OCI-LY7 (cell line): Measurements from ENCODE around the gene ISOC2.

Experiments used
- EZH2phosphoT487 ChIP-seq: fragments of 200-600 bp; sonication (generic); IDR thresholded peaks from 2 replicates; pipeline ENCODE4 v1.6.1; 2018; ENCODE audit warnings: low read depth, borderline replicate concordance, mild to moderate bottlenecking, mixed run types, antibody characterized with exemption, low read length, moderate library complexity, mixed read lengths
- TF ChIP-seq, protein P1 (sequence below): fragments of 200-600 bp; sonication (generic); conservative IDR thresholded peaks from 2 replicates; pipeline ENCODE4 v1.5.1; 2014; ENCODE audit warnings: mild to moderate bottlenecking, antibody characterized with exemption, low read length, moderate library complexity, mixed read lengths

DNA sequence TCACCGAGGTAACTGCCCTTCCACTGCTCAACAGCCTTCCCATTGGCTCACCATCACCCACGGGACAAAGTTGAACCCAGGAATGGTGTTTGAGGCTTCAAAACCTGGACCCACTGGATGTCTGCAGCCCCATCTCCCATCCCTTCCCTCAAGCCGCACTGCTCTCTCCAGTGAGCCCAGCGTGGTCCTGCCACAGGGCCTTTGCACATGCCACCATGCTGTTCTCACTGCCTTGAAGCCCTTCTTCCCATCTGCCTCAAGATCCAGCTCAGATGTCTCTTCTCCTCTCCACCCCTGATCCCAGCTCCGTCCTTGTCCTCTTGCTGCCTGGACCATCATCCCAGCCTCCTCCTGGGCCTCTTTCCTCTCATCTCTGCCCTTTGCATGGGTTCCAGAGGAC, 22.4 kb downstream of the ISOC2 start:
- TF ChIP-seq, protein P1, sequence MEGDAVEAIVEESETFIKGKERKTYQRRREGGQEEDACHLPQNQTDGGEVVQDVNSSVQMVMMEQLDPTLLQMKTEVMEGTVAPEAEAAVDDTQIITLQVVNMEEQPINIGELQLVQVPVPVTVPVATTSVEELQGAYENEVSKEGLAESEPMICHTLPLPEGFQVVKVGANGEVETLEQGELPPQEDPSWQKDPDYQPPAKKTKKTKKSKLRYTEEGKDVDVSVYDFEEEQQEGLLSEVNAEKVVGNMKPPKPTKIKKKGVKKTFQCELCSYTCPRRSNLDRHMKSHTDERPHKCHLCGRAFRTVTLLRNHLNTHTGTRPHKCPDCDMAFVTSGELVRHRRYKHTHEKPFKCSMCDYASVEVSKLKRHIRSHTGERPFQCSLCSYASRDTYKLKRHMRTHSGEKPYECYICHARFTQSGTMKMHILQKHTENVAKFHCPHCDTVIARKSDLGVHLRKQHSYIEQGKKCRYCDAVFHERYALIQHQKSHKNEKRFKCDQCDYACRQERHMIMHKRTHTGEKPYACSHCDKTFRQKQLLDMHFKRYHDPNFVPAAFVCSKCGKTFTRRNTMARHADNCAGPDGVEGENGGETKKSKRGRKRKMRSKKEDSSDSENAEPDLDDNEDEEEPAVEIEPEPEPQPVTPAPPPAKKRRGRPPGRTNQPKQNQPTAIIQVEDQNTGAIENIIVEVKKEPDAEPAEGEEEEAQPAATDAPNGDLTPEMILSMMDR: no peak
- no peak for TF ChIP-seq EZH2phosphoT487
